Coronary artery (tissue), 2 donors: ENCODE measurements around the gene UMAD1.

Source experiments
- DNase-seq: peaks from one replicate; pipeline ENCODE4 v3.0.0-alpha.2; 2017; ENCODE audit warnings: low spot score
- H3K27ac ChIP-seq, 2 donors: fragments of 200-600 bp; sonication (generic); one replicate each; pipeline ENCODE4 v1.5.1; 2016 to 2019
- H3K4me3 ChIP-seq: fragments of 200-600 bp; sonication (generic); 2 replicates; pipeline ENCODE4 v1.5.1; 2016; ENCODE audit warnings: mild to moderate bottlenecking, moderate library complexity
- CTCF ChIP-seq: fragments of 200-600 bp; sonication (generic); IDR thresholded peaks from one replicate; pipeline ENCODE4 v1.5.1; 2019; ENCODE audit warnings: antibody characterized with exemption

The UMAD1 gene

GRCh38 chr7:7761340-7761973 is 120.9 kb downstream of the UMAD1 start:
- Histone ChIP-seq H3K27ac (peak overlapping the region in 1 of 2 donors; percentile 30), H3K4me3 (peak overlapping the region; percentile 69)
- no peak for DNase-seq

GRCh38 chr7:7761974-7762779 is 121.6 kb downstream of the UMAD1 start:
- peak overlapping the region; percentile 30 to 66 for H3K27ac ChIP-seq
- peak overlapping the region; percentile 69 for H3K4me3 ChIP-seq
- TF ChIP-seq CTCF: no peak
- DNase-seq: no peak

More at GRCh38 chr7:7761340-7761973, 120.9 kb downstream of the UMAD1 start:
- TF ChIP-seq CTCF: no peak

- no peak for TF ChIP-seq CTCF
- H3K4me3 ChIP-seq: no peak overlapping the region
- no peak for DNase-seq
- no peak overlapping the region for H3K27ac ChIP-seq
These were observed 124.2 kb downstream of the UMAD1 start for GRCh38 chr7:7764520-7765396.

GRCh38 chr7:7765422-7765821 is 124.9 kb downstream of the UMAD1 start:
- Histone ChIP-seq H3K4me3 (no peak overlapping the region), H3K27ac (no peak overlapping the region)
- no peak for TF ChIP-seq CTCF
- no peak for DNase-seq

GRCh38 chr7:7766671-7767070 is 126.1 kb downstream of the UMAD1 start:
- Histone ChIP-seq H3K4me3 (no peak overlapping the region), H3K27ac (no peak overlapping the region)
- DNase-seq: no peak
- TF ChIP-seq CTCF: no peak

GRCh38 chr7:7768977-7769709 is 128.6 kb downstream of the UMAD1 start:
- Histone ChIP-seq H3K27ac (no peak overlapping the region), H3K4me3 (no peak overlapping the region)
- DNase-seq: no peak
- no peak for TF ChIP-seq CTCF
